IMR-90 (cell line): ENCODE measurements around the gene RAPGEF3. TPM values are rescaled to one million over a fixed set of nuclear protein-coding genes. Genes with fewer than 3 reads are reported as not detected.

ENCODE experiments used
- ATAC-seq: fragments of 200-7000 bp; cut with Tn5 transposase; 2 replicates; pipeline ENCODE4 v1.9.1; 2020; ENCODE audit warnings: low read depth, mild to moderate bottlenecking, moderate library complexity
- BruUV-seq: library from RNA; stranded (reverse); fragments of 400-500 nt; replicated peaks from 2 replicates; lab custom pipeline; 2021; lab: Mats Ljungman, UMichigan
- CTCF ChIA-PET: fragments of 300-600 bp; formaldehyde crosslinking; extraction: SDS; loops from one replicate; lab custom pipeline; 2021; ENCODE audit warnings: antibody characterized with exemption; lab: Yijun Ruan, JAX
- POLR2A ChIA-PET: fragments of 300-600 bp; sonication (Branson Sonifier 250); formaldehyde crosslinking; loops from one replicate; lab custom pipeline; 2022; ENCODE audit warnings: antibody characterized with exemption; ENCODE audit not compliant: unreplicated experiment; lab: Charles Lee
- DNase-seq: peaks from one replicate; pipeline ENCODE4 v3.0.0; 2013
- H2AFZ ChIP-seq: replicated peaks from 2 replicates; pipeline ENCODE3; 2013; ENCODE audit warnings: low read length, mild to moderate bottlenecking; ENCODE audit not compliant: poor library complexity
- H2AK5ac ChIP-seq: 2 replicates; pipeline ENCODE4 v1.6.1; 2013; ENCODE audit warnings: low read depth, low read length, inconsistent platforms
- H2AK9ac ChIP-seq: replicated peaks from 2 replicates; pipeline ENCODE3; 2013; ENCODE audit warnings: mild to moderate bottlenecking, low read depth, low read length, moderate library complexity; ENCODE audit not compliant: poor library complexity
- H2BK120ac ChIP-seq: 2 replicates; pipeline ENCODE4 v1.6.1; 2013; ENCODE audit warnings: low read depth, low read length, inconsistent platforms
- H2BK15ac ChIP-seq: 3 replicates; pipeline ENCODE4 v1.6.1; 2013; ENCODE audit warnings: low read depth, low read length, inconsistent platforms
- H2BK20ac ChIP-seq: 2 replicates; pipeline ENCODE4 v1.6.1; 2013; ENCODE audit warnings: low read depth, mild to moderate bottlenecking, inconsistent platforms, low read length, moderate library complexity
- H2BK5ac ChIP-seq: 2 replicates; pipeline ENCODE4 v1.6.1; 2013; ENCODE audit warnings: mild to moderate bottlenecking, low read depth, low read length, inconsistent platforms; ENCODE audit not compliant: poor library complexity, severe bottlenecking
- H3K14ac ChIP-seq: replicated peaks from 2 replicates; pipeline ENCODE4 v1.6.1; 2013; ENCODE audit warnings: low read depth, low read length, inconsistent platforms
- H3K18ac ChIP-seq: 2 replicates; pipeline ENCODE4 v1.6.1; 2013; ENCODE audit warnings: low read depth, low read length, control low read depth
- H3K23ac ChIP-seq: 2 replicates; pipeline ENCODE4 v1.6.1; 2013; ENCODE audit warnings: low read depth, low read length, inconsistent platforms
- H3K27ac ChIP-seq: 2 replicates; pipeline ENCODE4 v1.5.1; 2013; ENCODE audit warnings: mild to moderate bottlenecking, control low read depth, low read length; ENCODE audit not compliant: insufficient read depth
- H3K27me3 ChIP-seq: 2 replicates; pipeline ENCODE4 v1.6.1; 2013; ENCODE audit warnings: low read length; ENCODE audit not compliant: control insufficient read depth, insufficient read depth
- H3K36me3 ChIP-seq: 2 replicates; pipeline ENCODE4 v1.6.1; 2013; ENCODE audit warnings: low read length, mixed read lengths; ENCODE audit not compliant: control insufficient read depth, insufficient read depth
- H3K4ac ChIP-seq: 2 replicates; pipeline ENCODE4 v1.6.1; 2013; ENCODE audit warnings: low read depth, low read length, inconsistent platforms
- H3K4me1 ChIP-seq: 2 replicates; pipeline ENCODE4 v1.6.1; 2013; ENCODE audit warnings: low read length, mixed read lengths; ENCODE audit not compliant: control insufficient read depth, insufficient read depth
- H3K4me2 ChIP-seq: 2 replicates; pipeline ENCODE4 v1.6.1; 2013; ENCODE audit warnings: low read depth, mild to moderate bottlenecking, control low read depth, low read length, moderate library complexity
- H3K4me3 ChIP-seq: 2 replicates; pipeline ENCODE4 v1.5.1; 2013; ENCODE audit warnings: low read depth, mild to moderate bottlenecking, control low read depth, low read length, moderate library complexity; ENCODE audit not compliant: insufficient read depth
- H3K56ac ChIP-seq: 2 replicates; pipeline ENCODE4 v1.6.1; 2013; ENCODE audit warnings: low read length, inconsistent platforms; ENCODE audit not compliant: insufficient read depth; ENCODE audit errors: extremely low read depth
- H3K79me1 ChIP-seq, 2 experiments: 2 replicates each; pipeline ENCODE4 v1.6.1; 2013; ENCODE audit warnings: low read length in 2 of 2, inconsistent platforms in 1 of 2, low read depth in 1 of 2
- H3K9ac ChIP-seq: 2 replicates; pipeline ENCODE4 v1.6.1; 2013; ENCODE audit warnings: low read depth, low read length, control low read depth
- H3K9me1 ChIP-seq: 2 replicates; pipeline ENCODE4 v1.6.1; 2013; ENCODE audit warnings: low read length, inconsistent platforms; ENCODE audit not compliant: insufficient read depth
- H3K9me3 ChIP-seq: 2 replicates; pipeline ENCODE4 v1.6.1; 2013; ENCODE audit warnings: low read length; ENCODE audit not compliant: control insufficient read depth, insufficient read depth
- H4K20me1 ChIP-seq: 2 replicates; pipeline ENCODE4 v1.6.1; 2013; ENCODE audit warnings: low read length, inconsistent platforms; ENCODE audit not compliant: insufficient read depth
- H4K5ac ChIP-seq: 2 replicates; pipeline ENCODE4 v1.6.1; 2013; ENCODE audit warnings: mild to moderate bottlenecking, low read depth, low read length, control low read depth
- H4K8ac ChIP-seq, 2 experiments: 2 replicates each; pipeline ENCODE4 v1.6.1; 2013; ENCODE audit warnings: low read depth in 2 of 2, low read length in 2 of 2, control low read depth in 1 of 2, inconsistent platforms in 1 of 2
- H4K91ac ChIP-seq: 2 replicates; pipeline ENCODE4 v1.6.1; 2013; ENCODE audit warnings: low read depth, low read length, inconsistent platforms; ENCODE audit not compliant: insufficient read depth
- CTCF ChIP-seq: conservative IDR thresholded peaks from 2 replicates; pipeline ENCODE4 v1.5.1; 2012; ENCODE audit warnings: mild to moderate bottlenecking, low read depth, low read length, improper control_type of control experiment
- POLR2A ChIP-seq: IDR thresholded peaks from 2 replicates; pipeline ENCODE4 v1.6.1; 2012; ENCODE audit warnings: mild to moderate bottlenecking, low read depth, low read length
- RAD21 ChIP-seq: IDR thresholded peaks from 2 replicates; pipeline ENCODE4 v1.6.1; 2012; ENCODE audit warnings: low read length, improper control_type of control experiment
- RFX5 ChIP-seq: IDR thresholded peaks from 2 replicates; pipeline ENCODE4 v1.8.0; 2012; ENCODE audit warnings: low read depth, mild to moderate bottlenecking, low read length, moderate library complexity
- WGBS, 2 experiments: methylation state at CpG; one replicate each; pipeline versions ENCODE4 v1.1.5 to v1.1.7; 2013; ENCODE audit warnings: missing lambda C conversion rate in 2 of 2; ENCODE audit not compliant: insufficient read length in 1 of 2; ENCODE audit errors: extremely low coverage in 2 of 2; 5-methylcytosine and 5-hydroxymethylcytosine counted together
- dilution Hi-C: fragments of 300-500 bp; cut with HindIII; formaldehyde crosslinking; loops from one replicate; pipeline ENCODE4 v1.14.3; 2018; ENCODE audit warnings: low sequenced_read_pairs; ENCODE audit not compliant: unreplicated experiment
- in situ Hi-C: fragments of 300-500 bp; cut with MboI; formaldehyde crosslinking; loops from 3 replicates; pipeline ENCODE4 v1.14.3; 2019; ENCODE audit warnings: low sequenced_read_pairs, inconsistent platforms, mixed read lengths
- intact Hi-C: fragments of 100-400 bp; cut with micrococcal nuclease; formaldehyde crosslinking; loops from 2 replicates; pipeline ENCODE4 v1.10.0; 2022
- polyA plus RNA-seq, 3 experiments: library from polyadenylated mRNA; depleted of rRNA; stranded (reverse); fragments of >200 nt; gene quantifications; 2 replicates each; pipeline ENCODE4 v1.2.3, GENCODE V29; 2012; ENCODE audit warnings: low replicate concordance in 1 of 3
- total RNA-seq: library from RNA; depleted of rRNA; stranded (reverse); fragments of >200 nt; gene quantifications from 2 replicates; pipeline ENCODE4 v1.2.3, GENCODE V29; 2012

Gene RAPGEF3
- total and polyA plus RNA-seq, 2 of the 4 experiments (the other 2 are of a cell fraction), result 1.3 to 2.0 TPM

DNA sequence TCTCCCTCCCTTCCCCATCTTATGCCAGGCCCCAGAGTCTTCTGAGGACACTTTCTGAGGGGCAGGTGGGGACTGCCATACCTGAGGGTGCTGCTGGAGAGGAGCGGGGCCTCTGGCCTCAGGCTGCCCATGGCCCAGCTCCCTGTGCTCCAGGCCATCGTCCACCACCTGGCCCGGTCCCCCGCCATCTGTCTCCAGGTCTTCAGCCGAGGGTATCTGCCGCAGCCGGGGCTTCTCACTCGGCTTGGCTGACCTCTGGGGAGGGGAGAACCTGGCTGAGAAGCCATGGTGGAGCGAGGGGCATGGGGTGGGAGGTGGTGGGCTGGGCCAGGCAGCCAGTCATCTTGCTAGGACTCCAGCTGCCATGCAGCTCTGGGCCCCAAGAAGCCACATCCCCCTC is 36.0 kb upstream of the RAPGEF3 start:
- Histone ChIP-seq H3K4me3 (no peak overlapping the region), H2AK5ac (no peak overlapping the region), H3K79me1 (peaks cover 7 to 31% of the 10 kb centered on the region in 2 experiments), H3K56ac (no peak overlapping the region), H2BK120ac (no peak overlapping the region), H3K9me1 (no peaks in the 10 kb centered on the region), H4K8ac (no peak overlapping the region), H4K5ac (no peak overlapping the region), H3K27me3 (no peaks in the 10 kb centered on the region), H4K91ac (no peak overlapping the region), H3K4me1 (peaks cover 2% of the 10 kb centered on the region; the same call in 1 of the 2 replicates), H2BK5ac (no peak overlapping the region), H3K4ac (no peak overlapping the region), H3K18ac (no peak overlapping the region), H3K23ac (no peak overlapping the region), H4K20me1 (peaks cover 27% of the 10 kb centered on the region), H3K14ac (no peak overlapping the region), H3K9me3 (no peaks in the 10 kb centered on the region), H2BK15ac (no peak overlapping the region), H3K27ac (no peak overlapping the region), H3K4me2 (no peak overlapping the region), H2AFZ (no peak overlapping the region), H2AK9ac (no peak overlapping the region), H2BK20ac (no peak overlapping the region), H3K36me3 (peaks cover 77% of the 10 kb centered on the region), H3K9ac (no peak overlapping the region)
- POLR2A ChIA-PET, result no interaction called here
- no TSS peak for BruUV-seq
- no peak for DNase-seq
- no peak for ATAC-seq
- CTCF ChIA-PET, result no interaction called here
- no peak for TF ChIP-seq RAD21
- TF ChIP-seq POLR2A, result no peak
- TF ChIP-seq CTCF, result no peak
- no peak for TF ChIP-seq RFX5
- dilution Hi-C loops (no loop called here), intact Hi-C loops (no loop called here), in situ Hi-C loops (no loop called here)
- 95% methylated on average over 4 of the region's 9 CpGs; no CpG with 5 or more reads in 1 of the 2 experiments for WGBS, 2 experiments
